Neutrophil (primary cell): ENCODE results near the gene STAT5A.
A peak's percentile ranks its signal among the peaks of the same experiment; 100 is the strongest.
"Not testable (repeated sequence)": the region's sequence is repeated elsewhere in the genome, so short reads cannot be mapped to it uniquely, and the experiment has no call there.

Experiments
- H3K27ac ChIP-seq: fragments of 200-600 bp; sonication (generic); 2 replicates; pipeline ENCODE4 v1.5.1; 2016; ENCODE audit warnings: mild to moderate bottlenecking, moderate library complexity
- H3K27me3 ChIP-seq: fragments of 200-600 bp; sonication (generic); 2 replicates; pipeline ENCODE4 v1.6.0; 2016; ENCODE audit warnings: mild to moderate bottlenecking
- H3K36me3 ChIP-seq: fragments of 200-600 bp; sonication (generic); 2 replicates; pipeline ENCODE4 v1.5.1; 2017
- H3K4me1 ChIP-seq, 2 experiments: fragments of 200-600 bp in 1 of 2; sonication (generic) in 1 of 2; 1 replicate in 1 of 2; 2 replicates in 1 of 2; pipeline versions ENCODE4 v1.5.1 to v1.6.1; 2013 to 2016; ENCODE audit warnings: low read depth in 1 of 2, low read length in 1 of 2, mild to moderate bottlenecking in 1 of 2, moderate library complexity in 1 of 2; ENCODE audit not compliant: control insufficient read depth in 1 of 2, insufficient read depth in 1 of 2
- H3K4me3 ChIP-seq, 2 experiments: fragments of 200-600 bp in 1 of 2; sonication (generic) in 1 of 2; 1 replicate in 1 of 2; 2 replicates in 1 of 2; pipeline ENCODE4 v1.5.1; 2013 to 2016; ENCODE audit warnings: low read depth in 1 of 2, low read length in 1 of 2, mild to moderate bottlenecking in 1 of 2, moderate library complexity in 1 of 2
- H3K9me3 ChIP-seq: fragments of 200-600 bp; sonication (generic); 2 replicates; pipeline ENCODE4 v1.5.1; 2016
- TF ChIP-seq, protein P1 (sequence below): fragments of 200-600 bp; sonication (generic); IDR thresholded peaks from 2 replicates; pipeline ENCODE4 v1.5.1; 2016; ENCODE audit warnings: antibody characterized with exemption

Gene STAT5A

DNA sequence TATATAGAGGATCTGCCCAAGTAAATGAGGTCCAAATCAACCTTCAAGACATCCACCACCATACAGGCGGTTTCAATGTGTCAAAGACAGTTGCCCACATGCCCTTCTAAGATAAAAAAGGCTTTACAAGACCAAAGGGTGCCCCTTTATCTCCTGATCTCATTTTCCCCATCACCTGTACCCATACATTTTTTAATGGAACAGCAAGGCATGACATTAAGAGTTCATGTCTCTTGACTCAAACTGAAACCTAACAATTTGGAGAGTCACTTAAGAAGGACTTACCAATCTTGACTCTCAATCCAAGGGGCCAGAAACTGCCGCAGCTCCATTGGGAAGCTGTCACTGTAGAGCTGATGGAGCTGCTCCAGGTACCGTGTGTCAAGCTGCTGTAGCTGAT, 59.8 kb downstream of the STAT5A start:
- peaks cover 0 to 4% of the 10 kb centered on the region in 2 experiments for H3K4me1 ChIP-seq
- no peak overlapping the region for H3K4me3 ChIP-seq
- peaks cover 51% of the 10 kb centered on the region for H3K36me3 ChIP-seq
- H3K9me3 ChIP-seq: no peaks in the 10 kb centered on the region
- no peaks in the 10 kb centered on the region for H3K27me3 ChIP-seq
- TF ChIP-seq, protein P1, sequence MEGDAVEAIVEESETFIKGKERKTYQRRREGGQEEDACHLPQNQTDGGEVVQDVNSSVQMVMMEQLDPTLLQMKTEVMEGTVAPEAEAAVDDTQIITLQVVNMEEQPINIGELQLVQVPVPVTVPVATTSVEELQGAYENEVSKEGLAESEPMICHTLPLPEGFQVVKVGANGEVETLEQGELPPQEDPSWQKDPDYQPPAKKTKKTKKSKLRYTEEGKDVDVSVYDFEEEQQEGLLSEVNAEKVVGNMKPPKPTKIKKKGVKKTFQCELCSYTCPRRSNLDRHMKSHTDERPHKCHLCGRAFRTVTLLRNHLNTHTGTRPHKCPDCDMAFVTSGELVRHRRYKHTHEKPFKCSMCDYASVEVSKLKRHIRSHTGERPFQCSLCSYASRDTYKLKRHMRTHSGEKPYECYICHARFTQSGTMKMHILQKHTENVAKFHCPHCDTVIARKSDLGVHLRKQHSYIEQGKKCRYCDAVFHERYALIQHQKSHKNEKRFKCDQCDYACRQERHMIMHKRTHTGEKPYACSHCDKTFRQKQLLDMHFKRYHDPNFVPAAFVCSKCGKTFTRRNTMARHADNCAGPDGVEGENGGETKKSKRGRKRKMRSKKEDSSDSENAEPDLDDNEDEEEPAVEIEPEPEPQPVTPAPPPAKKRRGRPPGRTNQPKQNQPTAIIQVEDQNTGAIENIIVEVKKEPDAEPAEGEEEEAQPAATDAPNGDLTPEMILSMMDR: no peak
- peak overlapping the region; percentile 50 for H3K27ac ChIP-seq

DNA sequence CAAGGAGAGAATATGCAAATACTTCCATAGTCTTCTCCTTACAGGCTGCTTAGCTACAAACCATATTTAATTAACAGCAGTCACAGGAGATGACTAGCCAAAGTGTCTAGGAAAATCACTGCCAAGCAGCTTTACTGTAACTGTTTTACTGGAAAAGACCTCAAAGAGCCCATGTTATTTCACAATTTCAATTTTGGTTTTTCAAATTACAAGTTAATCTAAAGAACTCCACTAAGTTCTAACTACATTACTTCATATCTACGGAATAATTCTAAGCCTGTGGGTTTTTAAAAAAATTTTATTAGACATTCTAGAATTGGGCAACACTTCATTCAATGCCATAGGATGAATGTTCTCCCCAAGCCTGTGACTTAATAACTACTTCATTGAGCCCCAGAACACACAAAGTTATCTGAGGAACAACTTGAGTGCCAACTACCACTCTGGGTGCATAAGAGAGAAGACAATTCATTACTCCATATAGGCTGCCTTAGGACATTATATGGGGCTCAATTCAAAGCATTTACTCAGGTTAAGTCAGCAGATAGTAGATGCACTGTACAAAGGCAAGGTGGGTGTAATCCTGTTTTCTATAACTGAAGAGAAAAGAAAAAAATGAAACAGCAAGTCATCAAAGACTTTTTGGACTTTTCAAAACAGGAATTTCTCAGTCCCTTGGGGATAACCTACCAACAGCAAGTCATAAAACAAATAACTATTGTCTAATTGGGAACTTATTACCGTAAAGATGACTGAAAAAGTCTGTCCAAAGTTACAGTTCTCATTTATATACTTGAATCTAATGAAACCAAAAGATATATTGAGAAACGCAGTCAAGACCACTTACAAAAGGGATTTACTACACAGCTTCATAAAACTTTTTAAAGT, 66.9 kb downstream of the STAT5A start:
- H3K4me3 ChIP-seq: no peak overlapping the region
- H3K27ac ChIP-seq: peak overlapping the region; percentile 44
- TF ChIP-seq, protein P1: no peak
- no peaks in the 10 kb centered on the region for H3K9me3 ChIP-seq
- H3K4me1 ChIP-seq: peaks cover 0 to 10% of the 10 kb centered on the region in 2 experiments
- peaks cover 5% of the 10 kb centered on the region for H3K36me3 ChIP-seq
- no peaks in the 10 kb centered on the region for H3K27me3 ChIP-seq

DNA sequence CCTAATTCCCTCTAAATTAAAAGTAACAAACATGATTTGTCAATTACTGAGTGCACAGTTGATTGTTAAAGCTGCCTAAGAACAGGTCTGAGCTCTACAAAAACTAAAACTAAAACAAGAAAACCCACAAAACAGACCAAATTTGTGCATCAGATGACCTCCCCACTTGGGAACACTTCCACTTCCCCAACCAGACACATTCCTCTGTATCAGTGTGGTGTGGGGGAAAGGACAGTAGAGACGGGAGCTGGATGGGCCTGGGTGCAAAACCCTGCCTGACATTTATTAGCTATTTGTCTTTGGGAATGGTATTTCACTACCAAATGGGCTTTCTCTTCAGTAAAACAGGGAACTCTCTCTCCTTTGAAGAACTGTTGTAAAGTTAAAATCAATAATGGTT, 70.1 kb downstream of the STAT5A start:
- Histone ChIP-seq H3K27ac (peak overlapping the region; percentile 57), H3K4me1 (peaks cover 16 to 28% of the 10 kb centered on the region in 2 experiments), H3K36me3 (peaks cover 5% of the 10 kb centered on the region), H3K4me3 (no peak overlapping the region), H3K9me3 (no peaks in the 10 kb centered on the region), H3K27me3 (no peaks in the 10 kb centered on the region)
- TF ChIP-seq, protein P1: no peak

- Histone ChIP-seq H3K9me3 (no peaks in the 10 kb centered on the region), H3K27me3 (no peaks in the 10 kb centered on the region), H3K36me3 (peaks cover 5% of the 10 kb centered on the region), H3K27ac (no peak overlapping the region), H3K4me3 (no peak overlapping the region), H3K4me1 (peaks cover 23 to 35% of the 10 kb centered on the region in 2 experiments)
- TF ChIP-seq, protein P1: no peak
Measured at GRCh38 chr17:42359133-42359532, 70.8 kb downstream of the STAT5A start.

DNA sequence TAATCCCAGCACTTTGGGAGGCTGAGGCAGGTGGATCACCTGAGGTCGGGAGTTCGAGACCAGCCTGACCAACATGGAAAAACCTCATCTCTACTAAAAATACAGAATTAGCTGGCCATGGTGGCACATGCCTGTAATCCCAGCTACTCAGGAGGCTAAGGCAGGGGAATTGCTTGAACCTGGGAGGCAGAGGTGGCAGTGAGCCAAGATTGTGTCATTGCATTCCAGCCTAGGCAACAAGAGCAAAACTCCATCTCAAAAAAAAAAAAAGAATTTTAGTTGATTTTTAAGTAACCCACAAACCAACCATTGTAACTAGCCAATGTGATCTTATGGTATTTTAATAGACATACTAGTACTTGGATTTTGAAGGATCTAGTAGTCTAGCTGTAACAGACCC, 72.1 kb downstream of the STAT5A start:
- H3K4me3 ChIP-seq, H3K27me3 ChIP-seq, H3K36me3 ChIP-seq, H3K9me3 ChIP-seq: not testable (repeated sequence)
- Histone ChIP-seq H3K27ac (peak overlapping the region; percentile 28), H3K4me1 (peaks cover 31 to 46% of the 10 kb centered on the region in 2 experiments)
